Measurements from ENCODE around the gene STRN.

Gene STRN

GRCh38 chr2:36919041-36919837 lies 47.1 kb downstream of the STRN start:
- H3K4me3 ChIP-seq (ENCODE audit: low read depth, low read length), result no peak overlapping the region
- no peak for TF ChIP-seq CTCF (conservative IDR thresholded peaks at IDR 0.05; ENCODE audit: low read depth, low read length)
- DNase-seq (ENCODE audit: low read depth), result peak; percentile 43

- TF ChIP-seq CTCF (conservative IDR thresholded peaks at IDR 0.05; ENCODE audit: low read depth, low read length), result peak; percentile 48
- no peak overlapping the region for H3K4me3 ChIP-seq (ENCODE audit: low read depth, low read length)
- peak; percentile 23 for DNase-seq (ENCODE audit: low read depth)
These were observed 48.0 kb downstream of the STRN start for GRCh38 chr2:36918307-36918706.

- TF ChIP-seq CTCF (conservative IDR thresholded peaks at IDR 0.05; ENCODE audit: low read depth, low read length), result no peak
- no peak for DNase-seq (ENCODE audit: low read depth)
- no peak overlapping the region for H3K4me3 ChIP-seq (ENCODE audit: low read depth, low read length)
These were observed 50.7 kb downstream of the STRN start for GRCh38 chr2:36915627-36916026.

GRCh38 chr2:36912695-36913094 lies 53.6 kb downstream of the STRN start:
- peak; percentile 29 for DNase-seq (ENCODE audit: low read depth)

GRCh38 chr2:36911012-36911411 lies 55.3 kb downstream of the STRN start:
- TF ChIP-seq CTCF (conservative IDR thresholded peaks at IDR 0.05; ENCODE audit: low read depth, low read length), result no peak
- DNase-seq (ENCODE audit: low read depth), result no peak
- no peak overlapping the region for H3K4me3 ChIP-seq (ENCODE audit: low read depth, low read length)

More at GRCh38 chr2:36912695-36913094, 53.6 kb downstream of the STRN start:
- H3K4me3 ChIP-seq (ENCODE audit: low read depth, low read length), result no peak overlapping the region
- no peak for TF ChIP-seq CTCF (conservative IDR thresholded peaks at IDR 0.05; ENCODE audit: low read depth, low read length)

- no peak for DNase-seq (ENCODE audit: low read depth)
- no peak for TF ChIP-seq CTCF (conservative IDR thresholded peaks at IDR 0.05; ENCODE audit: low read depth, low read length)
- H3K4me3 ChIP-seq (ENCODE audit: low read depth, low read length), result no peak overlapping the region
These were observed 60.1 kb downstream of the STRN start for GRCh38 chr2:36906277-36906676.

GRCh38 chr2:36904636-36905035 lies 61.7 kb downstream of the STRN start:
- H3K4me3 ChIP-seq (ENCODE audit: low read depth, low read length), result no peak overlapping the region
- no peak for DNase-seq (ENCODE audit: low read depth)
- no peak for TF ChIP-seq CTCF (conservative IDR thresholded peaks at IDR 0.05; ENCODE audit: low read depth, low read length)

All from choroid plexus epithelial cell (primary cell).